Heart right ventricle (tissue), 16 donors: ENCODE data around the gene H6PD. TPM values are rescaled to one million over a fixed set of nuclear protein-coding genes. Genes with fewer than 3 reads are reported as not detected.

Experiments used
- ATAC-seq, 8 donors: fragments of 200-7000 bp; cut with Tn5 transposase; one replicate each; pipeline ENCODE4 v1.9.1; 2020; ENCODE audit warnings: mild to moderate bottlenecking in 8 of 8, moderate library complexity in 8 of 8, moderate number of reproducible peaks in 1 of 8
- DNase-seq, 2 donors: peaks; one replicate each; pipeline ENCODE4 v3.0.0-alpha.2; 2020
- H3K27ac ChIP-seq, 10 donors: fragments of 200-600 bp; sonication (generic) in 2 of 10; one replicate each; pipeline versions ENCODE4 v1.5.0 to v1.8.0; 2020 to 2022; ENCODE audit warnings: mild to moderate bottlenecking in 3 of 10
- H3K27me3 ChIP-seq, 7 donors: fragments of 200-600 bp; one replicate each; pipeline ENCODE4 v1.8.0; 2021 to 2022; ENCODE audit warnings: mild to moderate bottlenecking in 2 of 7
- H3K36me3 ChIP-seq, 9 donors: fragments of 200-600 bp; sonication (generic) in 1 of 9; one replicate each; pipeline versions ENCODE4 v1.5.0 to v1.8.0; 2020 to 2022; ENCODE audit warnings: mild to moderate bottlenecking in 2 of 9
- H3K4me1 ChIP-seq, 9 donors: fragments of 200-600 bp; sonication (generic) in 1 of 9; one replicate each; pipeline versions ENCODE4 v1.5.0 to v1.8.0; 2020 to 2022; ENCODE audit warnings: mild to moderate bottlenecking in 4 of 9
- H3K4me3 ChIP-seq, 10 donors: fragments of 200-600 bp; sonication (generic) in 2 of 10; one replicate each; pipeline versions ENCODE4 v1.5.0 to v1.8.0; 2020 to 2022; ENCODE audit warnings: mild to moderate bottlenecking in 7 of 10, moderate library complexity in 2 of 10
- H3K9me3 ChIP-seq, 11 donors: fragments of 200-600 bp in 10 of 11; sonication (generic) in 2 of 11; one replicate each; pipeline versions ENCODE4 v1.5.0 to v1.8.0; 2013 to 2022; ENCODE audit warnings: mild to moderate bottlenecking in 2 of 11, control low read depth in 1 of 11, moderate library complexity in 1 of 11
- CTCF ChIP-seq, 9 donors: fragments of 200-600 bp; sonication (generic) in 2 of 9; IDR thresholded peaks; one replicate each; pipeline versions ENCODE4 v1.5.0 to v1.8.0; 2021 to 2022; ENCODE audit warnings: antibody characterized with exemption in 9 of 9, mild to moderate bottlenecking in 5 of 9, moderate library complexity in 1 of 9
- WGBS, 2 donors: extraction: QIAGEN DNeasy Blood & Tissue Kit; methylation state at CpG; one replicate each; pipeline ENCODE4 v1.1.7; 2013; ENCODE audit warnings: inconsistent platforms in 1 of 2; 5-methylcytosine and 5-hydroxymethylcytosine counted together
- intact Hi-C, 10 donors: fragments of 100-400 bp; cut with DNase I; formaldehyde crosslinking; loops; one replicate each; pipeline versions ENCODE4 v1.11.1 to v1.14.2; 2022
- polyA plus RNA-seq, 2 donors: library from polyadenylated mRNA; stranded (reverse); fragments of 200-250 nt; gene quantifications; one replicate each; pipeline ENCODE4 v1.2.3, GENCODE V29; 2013
- total RNA-seq, 10 donors: library from RNA; stranded (reverse); fragmentation: NEBNext Ultra II Directional in 3 of 10; extraction: Animal tissue kit (Norgen Biotek cat#: 25700) in 3 of 10; gene quantifications; one replicate each; pipeline versions ENCODE4 v1.2.1 to v1.2.4, GENCODE V29; 2021 to 2023
- donor health status: Arrhythmogenic right ventricular cardiomyopathy.
- donor health status: ischemic (EF 13 %, LVEDD 7.1; RV severe dilation, severe dysfunction).
- donor health status: healthy with polysubstance abuse.
- donor health status: DM: no; HTN: yes; CAD: no.
- donor health status: DM: no; HTN: no; CAD: no.
- donor health status: ischemic (EF 25% LVEDD 6.9; RV normal size, moderate dysfunction).
- donor health status: ischemic (EF 25% LVEDD 5.7; RV mildly dilated, moderate dysfunction).
- donor health status: healthy.
- donor health status: DM: yes; HTN: yes; CAD: no.
- donor health status: Ischemic cardiomyopathy.
- donor health status: ischemic (EF 35%, LVEDD 5.7; RV mildly dilated, moderate dysfunction).
- donor health status: nonischemic (EF 11% LVEDD 7.7; RV severe dilation, severe dysfunction).
- donor health status: DM: yes; HTN: yes; CAD: no.
- donor health status: PGD.
- donor health status: ischemic (EF 29% LVEDD 5.4; RV normal size, mild dysfunction).
- donor health status: nonischemic (EF 23%, LVEDD 6.1; RV moderate dilation, normal function).

H6PD gene
- total and polyA plus RNA-seq, 12 donors = 5.7 to 45.0 (median 28.4) TPM

GRCh38 chr1:9253453-9254105 is 19.0 kb downstream of the H6PD start:
- no peak for TF ChIP-seq CTCF (IDR thresholded peaks at IDR 0.05)
- 53 to 54% methylated on average over 10 of the region's 10 CpGs for WGBS, 2 donors
- H3K4me1 ChIP-seq = peaks cover 20 to 76% (median 55%) of the 10 kb centered on the region in 9 donors
- H3K9me3 ChIP-seq = no peaks in the 10 kb centered on the region
- peak overlapping the region; percentile 32 to 84 (median 78) for H3K27ac ChIP-seq
- ATAC-seq (peak in 7 of 8 donors; percentile 13 to 63 (median 31)), DNase-seq (no peak)
- H3K4me3 ChIP-seq = no peak overlapping the region
- intact Hi-C loops = loop anchor here in 1 of 10 donors (2.0 kb wide), 1 partner anchor 19 kb away; the partner anchor contains the start of gene H6PD
- H3K36me3 ChIP-seq = peaks cover 0 to 38% (median 0%) of the 10 kb centered on the region in 9 donors
- no peaks in the 10 kb centered on the region for H3K27me3 ChIP-seq

- Histone ChIP-seq H3K4me3 (no peak overlapping the region), H3K4me1 (peaks cover 5 to 48% (median 29%) of the 10 kb centered on the region in 9 donors), H3K9me3 (no peaks in the 10 kb centered on the region), H3K36me3 (peaks cover 0 to 35% (median 0%) of the 10 kb centered on the region in 9 donors), H3K27ac (peak overlapping the region in 1 of 10 donors; percentile 9), H3K27me3 (no peaks in the 10 kb centered on the region)
- DNase-seq (no peak), ATAC-seq (no peak)
- TF ChIP-seq CTCF (IDR thresholded peaks at IDR 0.05) = no peak
- intact Hi-C loops = no loop called here
- 90 to 99% methylated on average over 7 of the region's 7 CpGs for WGBS, 2 donors
Measured at GRCh38 chr1:9256332-9256731, 21.8 kb downstream of the H6PD start.

GRCh38 chr1:9257851-9258250 is 23.3 kb downstream of the H6PD start:
- H3K36me3 ChIP-seq = peaks cover 0 to 50% (median 11%) of the 10 kb centered on the region in 9 donors
- peaks cover 1 to 33% (median 15%) of the 10 kb centered on the region in 9 donors for H3K4me1 ChIP-seq
- no peak for DNase-seq
- H3K4me3 ChIP-seq = no peak overlapping the region
- H3K9me3 ChIP-seq = no peaks in the 10 kb centered on the region
- intact Hi-C loops = no loop called here
- no peak for TF ChIP-seq CTCF (IDR thresholded peaks at IDR 0.05)
- peak overlapping the region in 1 of 10 donors; percentile 7 for H3K27ac ChIP-seq
- WGBS, 2 donors = 93 to 94% methylated on average over 22 of the region's 22 CpGs
- peak in 1 of 8 donors; percentile 7 for ATAC-seq
- no peaks in the 10 kb centered on the region for H3K27me3 ChIP-seq

- H3K36me3 ChIP-seq = peaks cover 0 to 58% (median 18%) of the 10 kb centered on the region in 9 donors
- H3K27me3 ChIP-seq = no peaks in the 10 kb centered on the region
- intact Hi-C loops = no loop called here
- H3K4me1 ChIP-seq = peaks cover 0 to 25% (median 7%) of the 10 kb centered on the region in 9 donors
- TF ChIP-seq CTCF (IDR thresholded peaks at IDR 0.05) = no peak
- no peak for DNase-seq
- H3K27ac ChIP-seq = no peak overlapping the region
- no peak overlapping the region for H3K4me3 ChIP-seq
- WGBS, 2 donors = 97 to 99% methylated on average over 9 of the region's 9 CpGs
- no peaks in the 10 kb centered on the region for H3K9me3 ChIP-seq
- ATAC-seq = no peak
Measured at GRCh38 chr1:9258629-9259028, 24.1 kb downstream of the H6PD start.
